ENCODE data around the gene IL21R. TPM values are rescaled to one million over a fixed set of nuclear protein-coding genes. Genes with fewer than 3 reads are reported as not detected.

The IL21R gene
- total and polyA plus RNA-seq, 2 donors (not counting 1 experiment from before 2014, with no cell fraction given): 28.5 to 32.1 TPM

GRCh38 chr16:27398894-27399853 is 2.8 kb upstream of the IL21R start:
- Histone ChIP-seq H3K4me1 (ENCODE audit: control insufficient read depth in 2 of 2, insufficient read depth in 2 of 2, low read length in 2 of 2) (peaks cover 59 to 72% of the 10 kb centered on the region in 2 donors), H3K4me2 (replicated peaks; ENCODE audit: low read depth, low read length, poor library complexity, severe bottlenecking) (peak overlapping the region; percentile 80)
- CTCF ChIA-PET: interaction anchor here (0.9 to 1.8 kb wide), 8 partner anchors 21 to 281 kb away, joined by 3 to 10 read pairs (median 4); no protein-coding TSS in a partner anchor

More at GRCh38 chr16:27398894-27399853, 2.8 kb upstream of the IL21R start:
- Histone ChIP-seq H3K36me3 (replicated peaks in 1 of 2; ENCODE audit: control extremely low read depth in 1 of 2, control insufficient read depth in 1 of 2, extremely low read depth in 1 of 2, insufficient read depth in 2 of 2, low read length in 1 of 2) (peaks cover 0 to 2% of the 10 kb centered on the region in 2 experiments), H3K27ac (ENCODE audit: low read length in 2 of 2) (peak overlapping the region; percentile 66 to 82), H2AFZ (ENCODE audit: insufficient read depth, low read depth, low read length, poor library complexity, severe bottlenecking) (no peak overlapping the region), H3K4me3 (ENCODE audit: control extremely low read depth in 1 of 5, extremely low read depth in 1 of 5, insufficient read depth in 1 of 5, low read depth in 2 of 5, low read length in 4 of 5) (peak overlapping the region in 3 of 5 experiments; percentile 13 to 50 (median 24)), H3K79me2 (ENCODE audit: control insufficient read depth, insufficient read depth, low read length) (peaks cover 21% of the 10 kb centered on the region), H3K9me3 (ENCODE audit: control extremely low read depth in 1 of 3, control insufficient read depth in 2 of 3, insufficient read depth in 1 of 3, low read length in 2 of 3) (peaks cover 7 to 24% (median 17%) of the 10 kb centered on the region in 3 donors), H3K9ac (ENCODE audit: low read length) (peak overlapping the region; percentile 34), H3K27me3 (replicated peaks in 1 of 4; ENCODE audit: control extremely low read depth in 1 of 4, control insufficient read depth in 3 of 4, insufficient read depth in 4 of 4, low read length in 3 of 4) (no peaks in the 10 kb centered on the region), H4K20me1 (ENCODE audit: control insufficient read depth, insufficient read depth, low read length, poor library complexity, severe bottlenecking) (peaks cover 7% of the 10 kb centered on the region)
- peak overlapping the region; percentile 88 for H3K4me3 Mint-ChIP-seq
- no peaks in the 10 kb centered on the region for H3K27me3 Mint-ChIP-seq
- H3K4me1 Mint-ChIP-seq: peaks cover 72% of the 10 kb centered on the region
- ATAC-seq (ENCODE audit: low read depth) (peak; percentile 31), DNase-seq (peak; percentile 82)
- 17% methylated on average over 4 of the region's 8 CpGs for WGBS (ENCODE audit: insufficient coverage)
- POLR2A ChIA-PET: interaction anchor here (0.9 to 3.9 kb wide), 8 partner anchors 9 to 196 kb away, joined by 3 to 20 read pairs (median 4); partner anchors contain the start of gene KDM8
- H3K27ac Mint-ChIP-seq: peak overlapping the region; percentile 89
- TF ChIP-seq CTCF (IDR thresholded peaks at IDR 0.05): no peak
- TF ChIP-seq EZH2 (IDR thresholded peaks at IDR 0.05; ENCODE audit: borderline replicate concordance, insufficient read depth, low read depth, low read length, poor library complexity, severe bottlenecking): no peak
- intact Hi-C loops (cut with micrococcal nuclease): loop anchor here (1.0 to 5.0 kb wide), 4 partner anchors 27 to 743 kb away; partner anchors contain the start of gene KDM8
- peaks cover 12% of the 10 kb centered on the region for H3K9me3 Mint-ChIP-seq (ENCODE audit: insufficient read depth)
